GM23338 (cell line): ENCODE data around the gene KLF11.
A peak's percentile ranks its signal among the peaks of the same experiment; 100 is the strongest.

Source experiments
- CREB1 ChIP-seq: fragments of 250-450 bp; sonication (Bioruptor Pico); IDR thresholded peaks from 2 replicates; pipeline ENCODE4 v1.5.0; 2020; ENCODE audit warnings: low read depth, mild to moderate bottlenecking, moderate library complexity
- CTCF ChIP-seq, 2 experiments: fragments of 200-600 bp in 1 of 2; sonication (generic) in 1 of 2; conservative IDR thresholded peaks; 2 replicates each; pipeline versions ENCODE4 v1.5.1 to v1.6.1; 2016 to 2017; ENCODE audit warnings: antibody characterized with exemption in 2 of 2, low read depth in 2 of 2, mild to moderate bottlenecking in 2 of 2, moderate library complexity in 1 of 2
- EZH2 ChIP-seq: fragments of 200-600 bp; sonication (generic); IDR thresholded peaks from one replicate; pipeline ENCODE4 v1.8.0; 2017; ENCODE audit warnings: antibody characterized with exemption, mild to moderate bottlenecking, low read depth; ENCODE audit not compliant: unreplicated experiment
- EZH2phosphoT487 ChIP-seq: fragments of 200-600 bp; sonication (generic); IDR thresholded peaks from one replicate; pipeline ENCODE4 v1.8.1; 2018; ENCODE audit warnings: antibody characterized with exemption; ENCODE audit not compliant: unreplicated experiment
- JUNB ChIP-seq: IDR thresholded peaks from one replicate; pipeline ENCODE4 v1.6.1; 2016; ENCODE audit warnings: antibody characterized with exemption; ENCODE audit not compliant: unreplicated experiment
- POLR2AphosphoS5 ChIP-seq: IDR thresholded peaks from 2 replicates; pipeline ENCODE4 v1.6.1; 2016; ENCODE audit warnings: antibody characterized with exemption, low read depth
- STAT1 ChIP-seq: IDR thresholded peaks from one replicate; pipeline ENCODE4 v1.6.1; 2016; ENCODE audit warnings: antibody characterized with exemption; ENCODE audit not compliant: unreplicated experiment
- ZNF114 ChIP-seq: fragments of 250-450 bp; sonication (Bioruptor Pico); IDR thresholded peaks from 2 replicates; pipeline ENCODE4 v1.5.0; 2020; ENCODE audit warnings: mild to moderate bottlenecking, moderate library complexity
- ZNF331 ChIP-seq: fragments of 250-450 bp; sonication (Bioruptor Pico); IDR thresholded peaks from 2 replicates; pipeline ENCODE4 v1.5.0; 2020; ENCODE audit warnings: low read depth, mild to moderate bottlenecking, moderate library complexity

GRCh38 chr2:10058251-10059015 is 15.1 kb downstream of the KLF11 start:
- TF ChIP-seq EZH2 (no peak), CTCF (conservative IDR thresholded peaks at IDR 0.05; ENCODE audit: low read depth in 2 of 2) (peak in 1 of 2 experiments; percentile 42; a peak in 2 of 4 replicates), POLR2AphosphoS5 (no peak), EZH2phosphoT487 (no peak), STAT1 (no peak), ZNF114 (CRISPR knock-in tag) (no peak), ZNF331 (no peak), JUNB (no peak), CREB1 (CRISPR knock-in tag) (no peak)
